GM10248 (cell line): ENCODE data around the gene FKBP5.

Experiments used
- CTCF ChIA-PET: fragments of 300-600 bp; sonication (Branson Sonifier 250); formaldehyde crosslinking; extraction: SDS; loops from one replicate; lab custom pipeline; 2021; ENCODE audit warnings: antibody characterized with exemption; lab: Yijun Ruan, JAX
- POLR2A ChIA-PET: fragments of 350-650 bp; sonication (Branson Sonifier 250); formaldehyde crosslinking; extraction: SDS; loops from one replicate; lab custom pipeline; 2020; ENCODE audit warnings: antibody characterized with exemption; lab: Yijun Ruan, JAX
- DNase-seq: peaks from one replicate; pipeline ENCODE4 v3.0.0; 2012; ENCODE audit errors: extremely low spot score
- TF ChIP-seq, protein P1 (sequence below): IDR thresholded peaks from 2 replicates; pipeline ENCODE4 v1.5.1; 2012; ENCODE audit warnings: mild to moderate bottlenecking, low read depth; ENCODE audit errors: extremely low read depth, missing control alignments, control extremely low read depth

The FKBP5 gene

DNA sequence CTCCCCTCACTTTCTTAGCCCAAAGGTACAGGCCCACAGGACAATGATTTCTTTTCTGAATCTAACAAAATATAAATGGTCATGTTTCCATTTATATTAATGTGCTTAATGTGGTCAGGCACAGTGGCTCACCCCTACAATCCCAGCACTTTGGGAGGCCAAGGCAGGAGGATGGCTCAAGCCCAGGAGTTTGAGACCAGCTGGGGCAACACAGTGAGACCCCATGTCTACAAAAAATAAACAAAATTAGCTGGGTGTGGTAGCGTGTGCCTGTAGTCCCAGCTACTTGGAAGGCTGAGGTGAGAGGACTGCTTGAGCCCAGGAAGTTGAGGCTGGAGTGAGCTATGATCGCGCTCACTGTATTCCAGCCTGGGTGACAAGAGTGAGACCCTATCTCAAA lies 98.8 kb downstream of the FKBP5 start:
- ChIA-PET CTCF (interaction anchor here (0.7 to 7.1 kb wide), 6 partner anchors 9 to 147 kb away, joined by 3 to 86 read pairs (median 5); partner anchors contain the start of gene ARMC12), POLR2A (no interaction called here)
- DNase-seq: no peak
- TF ChIP-seq, protein P1, sequence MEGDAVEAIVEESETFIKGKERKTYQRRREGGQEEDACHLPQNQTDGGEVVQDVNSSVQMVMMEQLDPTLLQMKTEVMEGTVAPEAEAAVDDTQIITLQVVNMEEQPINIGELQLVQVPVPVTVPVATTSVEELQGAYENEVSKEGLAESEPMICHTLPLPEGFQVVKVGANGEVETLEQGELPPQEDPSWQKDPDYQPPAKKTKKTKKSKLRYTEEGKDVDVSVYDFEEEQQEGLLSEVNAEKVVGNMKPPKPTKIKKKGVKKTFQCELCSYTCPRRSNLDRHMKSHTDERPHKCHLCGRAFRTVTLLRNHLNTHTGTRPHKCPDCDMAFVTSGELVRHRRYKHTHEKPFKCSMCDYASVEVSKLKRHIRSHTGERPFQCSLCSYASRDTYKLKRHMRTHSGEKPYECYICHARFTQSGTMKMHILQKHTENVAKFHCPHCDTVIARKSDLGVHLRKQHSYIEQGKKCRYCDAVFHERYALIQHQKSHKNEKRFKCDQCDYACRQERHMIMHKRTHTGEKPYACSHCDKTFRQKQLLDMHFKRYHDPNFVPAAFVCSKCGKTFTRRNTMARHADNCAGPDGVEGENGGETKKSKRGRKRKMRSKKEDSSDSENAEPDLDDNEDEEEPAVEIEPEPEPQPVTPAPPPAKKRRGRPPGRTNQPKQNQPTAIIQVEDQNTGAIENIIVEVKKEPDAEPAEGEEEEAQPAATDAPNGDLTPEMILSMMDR: no peak

DNA sequence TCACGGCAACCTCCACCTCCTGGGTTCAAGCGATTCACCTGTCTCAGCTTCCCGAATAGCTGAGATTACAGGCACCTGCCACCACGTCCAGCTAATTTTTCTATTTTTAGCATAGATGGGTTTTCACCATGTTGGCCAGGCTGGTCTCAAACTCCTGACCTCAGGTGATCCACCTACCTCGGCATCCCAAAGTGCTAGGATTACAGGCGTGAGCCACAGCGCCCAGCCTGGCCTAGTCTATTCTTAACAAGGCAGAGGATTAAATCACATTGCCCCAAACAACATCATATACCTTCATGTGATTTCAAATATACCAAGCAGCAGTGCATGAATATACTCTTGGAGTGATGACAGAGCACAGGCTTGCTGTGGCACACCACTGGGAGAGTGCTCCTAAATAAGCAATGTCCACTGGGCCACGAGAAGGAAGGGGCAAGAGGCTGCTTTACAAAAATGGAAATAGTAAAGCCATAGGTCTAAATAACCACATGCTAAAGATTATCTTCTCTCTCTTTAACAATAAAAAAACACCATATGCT lies 99.4 kb downstream of the FKBP5 start:
- CTCF ChIA-PET: interaction anchor here (1.0 to 7.1 kb wide), 4 partner anchors 13 to 148 kb away, joined by 3 to 86 read pairs (median 14); partner anchors contain the start of gene ARMC12
- POLR2A ChIA-PET: no interaction called here

DNA sequence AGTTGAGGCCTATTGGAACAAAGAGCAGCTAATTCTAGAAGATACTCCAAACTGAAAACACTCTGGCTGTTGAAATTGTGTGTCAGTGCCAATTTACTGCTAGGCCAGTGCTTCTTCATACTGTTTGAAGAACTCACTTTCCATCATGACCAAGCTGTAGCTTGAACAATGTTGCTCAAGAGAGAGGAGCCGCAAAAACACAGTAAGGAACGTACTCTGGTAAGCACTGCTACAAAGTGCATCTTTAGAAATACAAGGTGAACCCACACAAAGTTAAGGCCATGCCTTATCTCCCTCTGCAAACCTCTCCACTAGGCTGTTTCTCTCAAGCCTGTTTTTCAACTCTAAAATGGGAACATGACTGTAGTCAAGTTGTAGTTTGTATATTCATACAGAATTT lies 101.5 kb downstream of the FKBP5 start:
- ChIA-PET POLR2A (no interaction called here), CTCF (interaction anchor here (0.8 to 7.1 kb wide), 5 partner anchors 9 to 508 kb away, joined by 3 to 86 read pairs (median 4); partner anchors contain the start of gene ARMC12)
- TF ChIP-seq, protein P1: no peak
- DNase-seq: no peak

More for the DNA sequence above, 99.4 kb downstream of the FKBP5 start:
- TF ChIP-seq, protein P1: no peak
- DNase-seq: no peak

DNA sequence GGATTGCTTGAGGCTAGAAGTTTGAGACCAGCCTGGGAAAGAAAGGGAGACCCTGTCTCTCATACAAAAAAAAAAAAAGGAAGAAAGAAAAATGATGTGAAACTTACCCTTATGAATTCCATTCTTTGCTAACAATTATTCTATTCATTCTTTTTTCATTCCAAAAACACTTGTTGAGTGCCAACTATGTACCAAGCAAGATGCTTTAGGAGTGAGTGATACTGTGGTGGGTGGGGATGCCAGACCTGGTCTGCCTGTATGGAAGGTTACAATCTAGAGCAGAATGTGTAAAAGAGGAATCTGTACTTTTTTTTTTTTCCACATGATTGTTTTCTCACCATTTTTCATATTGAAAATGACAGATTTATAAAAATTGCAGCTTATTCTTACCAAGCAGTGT lies 102.2 kb downstream of the FKBP5 start:
- DNase-seq: no peak
- TF ChIP-seq, protein P1: no peak
- CTCF ChIA-PET: interaction anchor here (0.8 to 7.1 kb wide), 4 partner anchors 9 to 150 kb away, joined by 3 to 86 read pairs (median 4); partner anchors contain the start of gene ARMC12
- POLR2A ChIA-PET: no interaction called here

DNA sequence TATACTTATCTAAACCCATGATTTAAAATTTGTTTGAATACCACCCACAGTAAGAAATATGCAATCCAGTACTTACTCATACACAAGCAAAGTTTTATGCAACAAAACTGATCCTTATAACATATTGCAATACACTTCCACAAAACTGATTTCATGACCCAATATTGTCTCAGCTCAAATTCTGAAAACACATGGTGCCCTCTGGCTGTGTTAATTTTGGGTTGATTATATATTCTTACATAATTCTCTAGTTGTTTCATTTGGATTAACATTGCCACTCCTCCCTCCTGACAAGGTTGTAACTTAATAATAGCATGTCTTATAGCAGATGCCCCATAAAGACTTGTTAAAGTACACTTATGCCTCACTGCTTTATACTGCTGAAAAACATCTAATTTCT lies 103.1 kb downstream of the FKBP5 start:
- DNase-seq: no peak
- CTCF ChIA-PET: interaction anchor here (9.2 kb wide), 1 partner anchor 151 kb away, joined by 213 read pairs; the partner anchor contains the start of gene ARMC12
- POLR2A ChIA-PET: no interaction called here
- TF ChIP-seq, protein P1: no peak

DNA sequence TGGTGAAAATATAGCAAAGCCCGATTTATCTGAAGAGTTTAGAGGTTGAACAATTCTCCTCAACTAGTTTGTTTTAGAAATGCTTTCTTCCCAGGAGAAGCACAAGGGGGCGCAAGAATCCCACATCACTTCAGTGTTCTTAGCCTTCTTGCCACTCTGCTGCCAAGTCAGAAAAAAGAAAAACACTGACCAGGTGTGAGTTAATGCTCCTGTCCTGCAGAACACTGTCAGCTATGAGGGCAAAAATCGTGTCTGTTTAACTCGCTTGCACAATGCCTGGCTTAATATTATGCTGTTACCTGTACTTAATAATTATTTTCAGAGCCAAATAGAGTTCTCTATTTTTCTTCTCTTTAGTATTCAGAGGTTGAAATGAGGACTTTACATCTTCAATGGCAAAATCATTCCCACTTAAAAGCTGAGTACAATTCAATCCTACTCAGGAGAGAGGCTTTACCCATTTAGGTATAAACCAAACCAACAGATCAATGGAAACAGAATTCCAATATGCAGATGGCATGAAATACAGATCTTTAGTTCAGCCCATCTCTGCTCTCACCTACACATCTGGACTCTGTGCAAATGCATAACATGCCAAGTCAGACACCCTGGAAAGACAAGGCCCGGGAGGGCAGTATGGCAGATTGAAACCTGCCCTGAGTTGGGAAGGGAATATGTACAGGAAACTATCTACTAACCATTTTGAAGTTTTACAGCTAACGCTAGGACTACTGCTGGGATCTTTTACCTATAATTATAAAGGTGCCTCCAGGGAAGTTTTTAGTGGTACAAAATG lies 104.6 kb downstream of the FKBP5 start:
- ChIA-PET POLR2A (no interaction called here), CTCF (interaction anchor here (0.7 to 9.2 kb wide), 25 partner anchors 8 to 268 kb away, joined by 3 to 213 read pairs (median 3); partner anchors contain the start of gene ARMC12)
- TF ChIP-seq, protein P1: peak; percentile 71
- DNase-seq: peak; percentile 53
